ENCODE results near the gene QTRT2.

DNA sequence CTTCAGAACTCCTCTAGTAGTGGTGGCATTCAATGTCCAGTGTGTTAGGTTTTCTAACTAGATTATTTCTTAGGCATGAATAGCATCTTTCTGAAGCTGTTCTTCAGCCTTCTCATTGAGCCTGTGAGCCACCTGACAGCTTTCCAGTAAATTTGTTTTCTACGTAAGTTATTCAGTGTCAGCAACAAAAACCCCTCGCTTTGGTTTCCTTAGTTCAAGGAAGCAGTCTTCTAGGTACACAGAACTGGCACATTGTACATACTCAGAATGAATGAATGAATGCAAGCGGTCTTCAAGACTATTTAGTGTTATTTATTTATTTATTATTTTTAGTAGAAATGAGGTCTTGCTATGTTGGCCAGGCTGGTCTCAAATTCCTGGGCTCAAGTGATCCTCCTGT, 77.4 kb downstream of the QTRT2 start:
- TF ChIP-seq BACH2 (CRISPR knock-in tag; IDR thresholded peaks at IDR 0.05; ENCODE audit: borderline replicate concordance), result no peak
- TF ChIP-seq OSR1 (CRISPR knock-in tag; IDR thresholded peaks at IDR 0.05), result no peak
- no peak for TF ChIP-seq ZNF8 (CRISPR knock-in tag; IDR thresholded peaks at IDR 0.05)
- no peak for TF ChIP-seq ARNTL (CRISPR knock-in tag; IDR thresholded peaks at IDR 0.05; ENCODE audit: borderline replicate concordance, low read depth)
